ENCODE results near the gene PLAGL1. TPM values are rescaled to one million over a fixed set of nuclear protein-coding genes. Genes with fewer than 3 reads are reported as not detected.

PLAGL1 gene
- total and polyA plus RNA-seq, 2 of the 8 experiments (the other 6 are each of a cell fraction or from before 2014, with no cell fraction given): 0.94 to 1.1 TPM

DNA sequence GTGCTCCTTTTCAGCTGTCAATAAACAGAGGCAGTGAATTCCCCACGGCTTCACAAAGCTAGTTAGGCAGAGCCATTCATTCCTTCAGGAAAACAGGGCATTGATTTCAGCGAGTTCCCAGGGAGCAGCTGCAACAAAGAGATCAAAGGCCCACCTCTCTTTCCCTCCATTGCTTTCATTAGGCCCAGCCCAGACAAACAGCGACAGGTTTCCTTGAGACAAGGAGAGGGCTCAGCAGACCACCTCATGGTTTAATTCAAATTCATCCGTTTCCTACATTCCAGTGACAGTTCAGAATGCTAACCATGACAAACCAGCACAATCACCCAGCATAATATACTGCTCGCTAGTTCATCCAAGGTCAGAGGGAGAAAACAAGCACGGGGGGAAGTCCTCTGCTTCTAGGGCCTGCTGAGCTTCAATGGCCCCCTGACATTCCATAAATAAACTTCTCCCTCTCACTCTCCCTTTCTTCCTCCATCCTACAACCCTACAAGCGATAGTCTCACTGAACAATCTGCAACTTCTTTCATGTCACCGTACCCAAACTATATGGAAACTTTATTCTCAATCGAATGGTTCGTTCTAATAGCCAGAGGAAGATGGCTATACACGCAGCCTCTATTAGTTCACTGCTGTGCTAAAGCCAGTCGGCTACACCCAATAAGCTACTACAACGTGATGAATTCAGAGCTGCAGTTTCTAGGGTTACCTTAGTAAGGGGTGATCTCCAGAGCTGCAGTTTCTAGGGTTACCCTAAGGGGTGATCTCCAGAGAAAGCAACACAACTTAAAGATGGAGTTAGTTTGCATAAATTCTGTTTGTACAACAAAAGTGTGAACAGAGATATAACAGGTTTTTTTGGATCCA lies 34.7 kb downstream of the PLAGL1 start:
- Histone ChIP-seq H2AFZ (ENCODE audit: low read length) (no peak overlapping the region), H3K79me2 (ENCODE audit: control insufficient read depth in 1 of 2, insufficient read depth in 2 of 2, low read length in 2 of 2) (no peaks in the 10 kb centered on the region), H2BK120ac (replicated peaks; ENCODE audit: low read depth, low read length) (no peak overlapping the region), H3K36me3 (ENCODE audit: control insufficient read depth in 2 of 4, insufficient read depth in 4 of 4, low read length in 3 of 4) (no peaks in the 10 kb centered on the region), H3K4me2 (ENCODE audit: insufficient read depth in 1 of 2, low read depth in 2 of 2, low read length in 2 of 2) (peak overlapping the region; percentile 61 to 68), H2BK12ac (ENCODE audit: low read depth, low read length) (peak overlapping the region; percentile 70), H3K56ac (replicated peaks; ENCODE audit: insufficient read length, low read depth, low read length) (no peak overlapping the region), H2BK15ac (ENCODE audit: low read length) (no peak overlapping the region), H3K18ac (ENCODE audit: extremely low read depth, low read length) (no peak overlapping the region), H2BK5ac (ENCODE audit: low read depth, low read length) (no peak overlapping the region), H3K4me1 (replicated peaks in 1 of 4; ENCODE audit: control insufficient read depth in 3 of 4, insufficient read depth in 4 of 4, low read length in 3 of 4) (peaks cover 3 to 15% (median 10%) of the 10 kb centered on the region in 4 experiments; a peak in 5 of 7 replicates), H3K9me3 (ENCODE audit: insufficient read depth in 2 of 2, low read depth in 1 of 2, low read length in 1 of 2) (no peaks in the 10 kb centered on the region), H2AK5ac (ENCODE audit: low read depth, low read length) (no peak overlapping the region), H3K9ac (replicated peaks in 1 of 4; ENCODE audit: extremely low read depth in 1 of 4, low read depth in 3 of 4, low read length in 3 of 4) (no peak overlapping the region), H3K4ac (replicated peaks; ENCODE audit: insufficient read length, low read depth, low read length) (no peak overlapping the region), H3K14ac (ENCODE audit: insufficient read length) (no peak overlapping the region), H4K8ac (ENCODE audit: extremely low read depth, insufficient read depth, low read length) (no peak overlapping the region), H3K27ac (ENCODE audit: low read depth, low read length) (no peak overlapping the region), H3K79me1 (ENCODE audit: low read depth, low read length) (no peaks in the 10 kb centered on the region), H3K23ac (ENCODE audit: insufficient read length) (no peak overlapping the region), H3K4me3 (ENCODE audit: extremely low read depth in 1 of 4, insufficient read depth in 2 of 4, low read depth in 3 of 4, low read length in 4 of 4) (peak overlapping the region in 1 of 4 experiments; percentile 44; a peak in 2 of 8 replicates), H3K23me2 (ENCODE audit: low read depth, low read length) (0 out of 2 replicates have a peak, but pooled peaks cover 3% of the 10 kb centered on the region), H2BK20ac (ENCODE audit: low read length) (no peak overlapping the region), H4K5ac (ENCODE audit: insufficient read length, low read depth, low read length) (no peak overlapping the region), H3K27me3 (replicated peaks in 1 of 4; ENCODE audit: control insufficient read depth in 3 of 4, extremely low read depth in 1 of 4, insufficient read depth in 3 of 4, low read length in 3 of 4) (peaks cover 50 to 68% (median 64%) of the 10 kb centered on the region in 4 experiments), H4K91ac (replicated peaks; ENCODE audit: insufficient read length, low read length) (no peak overlapping the region), H4K20me1 (replicated peaks in 1 of 2; ENCODE audit: control insufficient read depth in 1 of 2, insufficient read depth in 2 of 2, low read length in 2 of 2) (no peaks in the 10 kb centered on the region)
- FAIRE-seq (peak; percentile 100), DNase-seq (ENCODE audit: low read depth in 1 of 2, low spot score in 2 of 2) (peak; percentile 57 to 90)
- 5% methylated on average over 13 of the region's 13 CpGs; no CpG with 5 or more reads in 1 of the 2 experiments for WGBS, 2 experiments (ENCODE audit: extremely low coverage in 1 of 2, insufficient coverage in 1 of 2, insufficient read length in 1 of 2, insufficient replicate concordance in 2 of 2, low coverage in 1 of 2, low lambda C conversion rate in 2 of 2, missing lambda C conversion rate in 1 of 2)
- POLR2A ChIA-PET (ENCODE audit: partially characterized antibody): interaction anchor here (0.9 to 3.6 kb wide), 4 partner anchors 10 to 94 kb away, joined by 3 to 19 read pairs (median 4); no protein-coding TSS in a partner anchor
- CTCF ChIA-PET (ENCODE audit: partially characterized antibody): interaction anchor here (0.7 to 6.9 kb wide), 13 partner anchors 9 to 460 kb away, joined by 3 to 116 read pairs (median 4); partner anchors contain the start of gene PLAGL1
- TF ChIP-seq MAFK (IDR thresholded peaks at IDR 0.05; ENCODE audit: low read depth, low read length) (no peak), SIRT6 (IDR thresholded peaks at IDR 0.05; ENCODE audit: low read length) (no peak), PHF8 (conservative IDR thresholded peaks at IDR 0.05; ENCODE audit: low read depth, low read length) (no peak), CHD2 (IDR thresholded peaks at IDR 0.05; ENCODE audit: low read length) (no peak)
